CD4-positive, alpha-beta T cell treated with Interleukin-15 for 4 hours (primary cell): ENCODE data around the gene SUSD3.
A peak's percentile ranks its signal among the peaks of the same experiment; 100 is the strongest.
"Not testable (repeated sequence)": the region's sequence is repeated elsewhere in the genome, so short reads cannot be mapped to it uniquely, and the experiment has no call there.

Experiments
- DNase-seq: peaks from one replicate; pipeline ENCODE4 v3.0.0-alpha.2; 2020; ENCODE audit warnings: low spot score

Gene SUSD3

DNA sequence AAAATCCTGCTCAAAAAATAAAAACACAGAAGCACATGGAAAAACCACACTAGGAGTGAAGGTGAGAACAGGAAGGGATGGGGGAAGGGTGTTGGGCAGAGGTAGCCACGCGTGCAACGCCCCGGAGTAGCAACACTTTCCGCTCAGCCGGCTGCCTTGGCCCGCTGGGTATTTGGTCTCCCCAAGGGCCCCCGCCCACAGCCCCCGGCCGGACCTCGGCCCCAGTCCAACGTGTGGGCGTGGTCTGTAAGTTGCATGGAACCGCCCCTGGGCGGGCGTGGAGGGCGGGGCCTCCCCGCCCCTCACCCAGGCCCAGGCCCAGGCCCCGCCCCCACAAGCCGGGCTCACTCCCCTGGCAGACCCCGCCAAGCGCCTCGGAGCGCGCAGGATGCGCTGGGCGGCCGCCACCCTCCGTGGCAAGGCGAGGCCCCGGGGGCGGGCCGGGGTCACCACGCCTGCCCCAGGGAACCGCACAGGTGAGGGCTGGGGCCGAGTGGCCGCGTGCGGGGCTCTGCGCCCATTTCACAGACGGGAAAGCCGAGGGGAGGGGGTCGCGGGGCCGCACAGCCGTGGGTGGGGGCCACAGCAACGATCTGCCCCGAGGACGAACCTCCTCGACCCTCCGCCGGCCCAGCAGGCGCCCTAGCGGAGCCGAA, at the start of gene SUSD3:
Gene SUSD3, plus strand, starts transcription at position 347 of the 656 bp plus-strand sequence. Its CDS starts 42 bp downstream, at position 389.
- peak; percentile 63 for DNase-seq

DNA sequence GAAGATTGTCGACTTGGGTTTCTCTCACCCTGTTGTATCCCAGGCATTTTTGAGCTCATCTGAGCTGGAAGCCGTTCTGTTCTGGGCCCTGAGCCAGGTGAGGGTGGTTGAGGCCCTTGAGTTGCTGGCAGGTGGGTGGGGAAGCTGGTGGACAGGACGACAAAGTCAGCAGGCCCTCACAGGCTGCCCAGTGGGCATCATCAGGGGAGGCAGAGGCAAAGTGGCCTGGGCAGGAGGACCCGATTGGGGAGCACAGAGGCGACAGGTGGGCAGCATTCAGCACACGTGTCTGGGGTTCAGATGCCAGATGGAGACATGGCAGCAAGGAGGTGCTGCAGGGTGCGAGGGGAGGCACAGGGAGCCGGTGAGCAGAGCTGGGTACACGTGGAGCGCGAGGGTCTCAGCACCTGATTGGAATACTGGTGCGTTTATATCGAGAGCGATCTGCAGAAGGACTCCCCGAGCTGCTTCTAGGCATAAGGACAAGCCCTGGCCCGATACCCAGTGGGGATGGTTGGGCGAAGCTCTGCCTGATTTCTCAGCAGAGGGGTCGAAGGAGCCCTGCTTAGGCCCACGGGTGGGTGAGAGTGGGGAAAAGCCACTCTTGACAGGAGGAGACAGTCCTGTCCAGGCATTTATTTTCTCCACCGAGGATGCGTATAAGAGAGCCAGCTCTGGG, 49.0 kb upstream of the SUSD3 start:
- DNase-seq, result no peak

DNA sequence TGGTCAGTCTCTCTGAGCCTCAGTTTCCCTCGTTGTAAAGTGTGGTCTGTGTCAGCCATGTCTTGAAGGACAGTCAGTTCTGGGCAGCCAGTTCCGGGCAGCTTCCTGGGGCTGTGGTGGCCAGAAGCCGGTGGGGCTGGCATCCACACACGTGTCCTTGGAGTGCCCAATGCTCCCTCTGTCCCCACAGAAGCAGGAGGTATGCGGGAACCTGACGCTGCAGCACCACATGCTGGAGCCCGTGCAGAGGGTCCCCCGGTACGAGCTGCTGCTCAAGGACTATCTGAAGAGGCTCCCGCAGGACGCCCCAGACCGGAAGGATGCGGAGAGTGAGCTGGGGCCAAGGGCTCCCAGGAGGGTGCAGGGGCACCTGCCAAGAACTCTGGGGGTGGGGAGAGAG, 48.4 kb upstream of the SUSD3 start:
- no peak for DNase-seq

DNA sequence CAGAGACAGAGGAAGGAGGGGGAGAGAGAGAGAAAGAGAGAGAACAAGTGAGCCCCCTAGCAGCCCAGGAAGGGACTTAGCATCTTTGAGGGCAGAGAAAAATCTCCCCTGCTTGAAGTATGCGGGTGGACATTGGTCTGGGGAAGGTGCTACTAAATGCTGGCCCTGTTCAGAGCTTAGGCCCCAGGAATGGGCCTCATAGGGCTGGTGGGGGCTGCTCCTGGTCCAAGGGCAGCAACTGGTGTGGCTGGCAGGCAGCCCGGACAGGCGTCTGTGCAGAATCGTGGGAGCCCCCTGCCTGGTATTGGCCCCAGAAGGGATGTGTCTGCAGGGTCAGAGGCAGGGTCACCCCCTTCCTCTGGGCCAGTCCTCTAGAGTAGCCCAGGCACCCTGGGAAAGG, 47.8 kb upstream of the SUSD3 start:
- DNase-seq, result no peak

DNA sequence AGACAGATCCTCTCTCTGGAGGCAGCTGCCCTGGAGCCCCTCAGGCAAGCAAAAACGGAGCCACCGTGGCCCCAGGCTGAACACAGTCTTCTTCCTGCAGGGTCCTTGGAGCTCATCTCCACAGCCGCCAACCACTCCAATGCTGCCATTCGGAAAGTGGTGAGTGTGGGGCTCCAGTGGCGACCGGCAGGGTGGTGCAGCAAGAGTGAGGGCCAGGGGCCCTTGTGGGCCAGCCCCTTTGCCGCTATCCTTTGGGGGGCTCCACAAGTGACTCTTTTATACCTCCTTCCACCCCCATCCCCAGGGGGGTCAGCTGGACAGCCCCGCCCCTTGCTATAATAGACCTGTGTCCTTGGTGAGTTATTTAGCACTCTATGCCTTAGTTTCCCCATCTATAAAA, 47.4 kb upstream of the SUSD3 start:
- no peak for DNase-seq

DNA sequence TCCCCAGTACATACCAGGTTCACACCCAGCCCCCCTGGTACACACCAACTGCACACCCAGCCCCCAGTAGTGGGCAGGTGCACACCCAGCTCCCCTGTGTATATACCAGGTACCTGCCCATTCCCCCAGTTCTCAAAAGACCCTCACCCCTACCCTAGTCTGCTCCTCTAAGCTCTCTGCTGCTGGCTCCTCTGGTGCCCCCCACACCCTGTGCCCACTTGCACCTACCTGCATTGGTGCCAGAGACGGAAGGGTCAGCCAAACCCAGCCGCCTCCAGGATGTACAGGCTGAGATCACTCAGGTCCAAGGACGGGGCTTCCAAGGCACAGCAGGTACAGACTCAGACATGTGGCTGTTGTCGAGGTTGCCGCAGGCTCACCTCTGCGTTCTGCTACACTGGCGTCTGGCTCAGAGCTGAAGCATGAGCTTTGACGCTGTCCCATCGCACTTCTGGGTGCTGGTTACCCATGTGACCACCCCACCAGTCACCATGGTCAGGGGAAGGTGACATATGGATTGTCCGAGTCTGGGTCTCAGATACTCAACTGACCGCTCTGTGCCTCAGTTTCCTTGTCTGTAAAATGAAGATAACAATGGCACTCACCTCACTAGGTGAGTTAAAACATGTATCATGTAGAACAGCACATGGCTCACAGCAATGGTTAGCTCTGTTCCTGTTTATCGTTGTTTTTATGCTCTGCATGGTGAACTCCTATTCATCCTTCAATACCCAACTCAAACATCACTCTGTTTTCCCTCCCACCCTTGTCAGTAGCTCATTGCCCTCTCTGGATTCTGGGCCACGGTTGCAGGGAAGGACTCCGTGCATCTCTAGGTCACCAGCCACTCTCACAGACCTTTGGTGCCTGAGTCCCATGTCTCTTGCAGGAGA, 45.3 kb upstream of the SUSD3 start:
- DNase-seq, result no peak

DNA sequence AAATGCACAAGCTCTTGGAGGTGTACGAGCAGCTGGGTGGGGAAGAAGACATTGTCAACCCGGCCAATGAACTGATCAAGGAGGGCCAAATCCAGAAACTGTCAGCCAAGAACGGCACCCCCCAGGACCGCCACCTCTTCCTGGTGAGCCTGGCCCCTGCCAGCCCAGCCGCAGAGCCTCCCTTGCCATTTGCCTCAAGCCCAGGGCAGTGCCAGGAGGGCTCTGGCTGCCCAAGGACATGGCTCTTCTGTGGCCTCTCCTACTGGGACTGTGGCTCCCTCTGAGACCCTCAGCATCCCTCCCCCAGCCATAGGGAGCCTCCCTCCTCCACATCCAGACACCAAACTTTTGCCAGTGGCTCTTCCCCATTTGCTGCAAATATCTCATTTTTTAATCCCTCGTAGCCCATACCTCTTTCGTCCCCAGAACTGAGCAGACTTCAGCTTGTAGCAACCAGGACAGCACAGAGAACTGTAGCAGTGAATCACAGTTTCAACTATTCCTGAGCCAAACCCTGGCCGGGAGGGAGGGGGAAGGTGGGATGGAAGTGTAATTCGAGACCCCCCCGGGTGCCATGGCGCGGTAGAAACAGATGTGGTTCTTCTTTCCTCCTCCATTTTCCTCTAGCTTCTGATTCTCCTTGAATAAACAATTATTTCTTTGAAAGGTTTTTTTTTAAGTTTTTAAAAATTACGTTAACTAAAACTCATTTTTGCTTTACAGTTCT, 44.5 kb upstream of the SUSD3 start:
- no peak for DNase-seq

DNA sequence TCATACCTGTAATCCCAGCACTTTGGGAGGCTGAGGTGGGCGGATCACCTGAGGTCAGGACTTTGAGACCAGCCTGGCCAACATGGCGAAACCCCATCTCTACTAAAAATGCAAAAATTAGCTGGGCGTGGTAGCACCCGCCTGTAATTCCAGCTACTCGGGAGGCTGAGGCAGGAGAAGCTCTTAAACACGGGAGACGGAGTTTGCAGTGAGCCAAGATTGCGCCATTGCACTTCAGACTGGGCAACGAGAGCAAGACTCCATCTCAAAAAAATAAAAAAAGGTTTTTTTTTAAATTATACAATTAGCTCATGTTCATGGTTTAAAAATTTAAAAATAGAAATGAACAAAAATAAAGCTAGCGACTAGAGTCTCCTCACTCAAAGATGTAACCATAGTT, 43.3 kb upstream of the SUSD3 start:
- not testable (repeated sequence) for DNase-seq

DNA sequence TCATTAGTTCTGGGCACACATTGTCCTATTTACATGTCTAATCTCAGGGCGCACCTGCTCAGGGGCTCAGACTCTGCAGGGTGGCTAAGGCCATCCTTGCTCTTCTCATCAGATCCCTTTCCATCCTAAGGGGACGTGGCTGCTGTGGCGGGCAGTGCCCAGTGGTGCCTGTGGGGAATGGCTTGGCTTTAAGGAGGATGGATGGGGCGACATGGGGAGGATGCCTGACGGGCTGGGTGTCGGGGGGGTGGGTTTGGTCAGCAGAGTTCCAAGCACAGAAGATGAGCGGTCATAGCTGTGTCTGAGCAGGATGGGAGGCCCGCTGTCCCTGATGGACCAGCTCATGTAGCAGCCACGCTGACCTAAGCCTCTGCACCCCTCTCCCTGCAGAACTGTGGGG, 40.9 kb upstream of the SUSD3 start:
- no peak for DNase-seq

DNA sequence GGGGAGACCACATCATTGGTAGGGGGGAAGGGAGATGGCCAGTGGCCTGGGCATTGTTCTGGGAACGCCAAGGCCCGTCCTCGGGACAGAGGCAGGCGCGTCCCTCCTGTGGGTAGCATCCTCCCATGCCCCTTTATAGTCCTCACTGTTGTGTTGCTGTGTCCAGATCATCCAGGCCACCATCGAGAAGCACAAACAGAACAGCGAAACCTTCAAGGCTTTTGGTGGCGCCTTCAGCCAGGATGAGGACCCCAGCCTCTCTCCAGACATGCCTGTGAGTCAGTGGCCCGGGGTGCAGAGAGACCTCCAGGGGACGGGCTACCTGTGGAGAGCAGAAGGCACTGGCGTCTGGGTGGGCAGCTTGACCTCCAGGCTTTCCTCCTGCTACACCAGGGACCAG, 38.4 kb upstream of the SUSD3 start:
- no peak for DNase-seq

DNA sequence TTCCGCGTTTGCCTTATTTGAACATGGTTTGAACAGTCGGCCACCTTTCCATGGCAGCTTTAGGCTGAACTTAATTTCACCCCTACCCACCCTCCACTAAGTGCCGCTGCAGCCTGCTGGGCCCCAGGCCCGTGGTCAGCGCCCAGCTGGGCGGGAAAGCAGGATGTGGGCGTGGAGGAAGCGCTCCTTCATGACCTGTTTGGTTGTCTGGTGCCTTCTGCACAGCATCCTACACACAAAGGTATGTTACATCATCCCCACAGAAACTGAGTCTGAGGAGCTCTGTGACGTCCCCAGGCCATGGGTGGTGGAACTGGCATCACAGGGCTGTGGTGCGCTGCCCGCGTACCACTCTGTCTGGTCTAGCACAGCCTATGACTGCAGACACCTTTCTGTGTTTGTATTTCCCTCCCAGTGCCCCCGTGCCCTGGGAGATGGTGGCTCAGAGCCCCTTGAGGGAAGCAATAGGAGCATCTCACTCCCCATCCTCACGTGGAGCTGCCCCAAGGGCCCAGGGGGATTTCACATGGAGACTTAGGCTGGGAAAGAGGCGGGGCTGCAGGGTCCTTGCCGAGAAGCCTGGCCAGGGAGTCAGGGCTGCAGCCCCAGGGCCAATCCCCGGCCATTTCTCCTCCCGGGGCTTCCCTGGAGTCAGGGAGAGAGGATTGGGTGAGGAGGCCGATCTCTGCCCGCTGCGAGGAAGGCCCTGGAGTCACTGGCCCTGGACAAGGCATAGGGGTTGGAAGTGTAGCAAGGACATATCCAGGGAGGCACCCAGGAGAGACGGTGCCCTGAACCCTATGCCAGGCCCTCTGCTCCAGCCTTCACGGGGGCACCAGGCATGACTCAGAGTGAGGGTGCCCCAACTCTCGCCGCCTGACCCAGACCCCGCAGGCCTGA, 37.5 kb upstream of the SUSD3 start:
- DNase-seq, result peak; percentile 34

DNA sequence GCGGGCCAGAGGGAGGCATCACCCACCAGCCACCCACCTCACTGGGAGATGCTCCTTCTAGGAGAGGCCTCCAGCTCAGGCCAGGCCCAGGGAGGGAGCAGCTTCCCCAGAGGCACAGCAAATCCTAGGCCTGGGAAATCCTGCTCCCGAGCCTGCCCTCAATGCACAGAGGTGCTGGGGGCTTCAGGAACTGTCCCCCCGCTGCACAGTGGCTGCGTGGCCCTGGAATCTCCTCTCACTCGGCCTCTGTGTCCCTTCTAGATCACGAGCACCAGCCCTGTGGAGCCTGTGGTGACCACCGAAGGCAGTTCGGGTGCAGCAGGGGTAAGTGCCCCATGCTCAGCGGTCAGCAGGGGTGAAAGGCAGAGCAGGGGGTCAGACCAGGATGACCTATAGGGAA, 36.4 kb upstream of the SUSD3 start:
- DNase-seq, result no peak

DNA sequence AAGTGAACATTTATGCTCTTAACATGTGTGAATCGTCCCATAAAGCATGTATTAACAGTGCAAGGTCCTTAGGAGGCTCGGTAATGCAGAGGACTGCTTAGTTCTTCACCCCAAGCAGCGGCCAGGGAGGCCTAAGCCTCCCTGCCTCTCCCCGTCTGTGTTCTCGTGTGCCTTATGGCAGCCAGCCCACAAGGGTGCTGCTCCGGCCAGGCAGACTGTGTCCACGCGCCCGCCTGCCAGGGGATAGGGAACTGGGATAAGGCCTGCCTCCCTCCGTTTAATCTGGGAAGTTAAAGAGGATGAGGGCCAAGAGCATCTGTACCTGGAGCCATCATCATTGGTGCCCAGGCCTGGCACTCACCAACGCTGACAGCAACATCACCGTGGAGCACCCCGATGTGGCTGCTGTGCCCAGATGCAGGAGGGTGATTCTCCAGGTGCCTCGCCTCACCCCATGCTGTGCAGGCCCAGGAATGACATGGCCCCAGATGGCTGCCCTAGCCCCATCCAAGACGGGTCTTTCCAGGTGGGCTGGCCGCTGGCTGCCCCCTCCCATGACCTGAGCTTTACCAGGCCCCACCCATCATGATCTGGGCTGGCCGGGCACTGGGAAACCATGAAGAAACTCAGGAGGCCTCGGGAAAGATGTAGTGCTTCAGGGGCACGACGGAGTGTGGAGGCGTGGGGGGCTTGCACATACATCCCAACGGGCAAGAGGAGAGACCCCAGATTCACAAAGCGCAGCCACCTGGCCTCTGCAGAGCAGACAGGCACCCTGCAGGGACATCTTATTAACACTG, 35.6 kb upstream of the SUSD3 start:
- no peak for DNase-seq

DNA sequence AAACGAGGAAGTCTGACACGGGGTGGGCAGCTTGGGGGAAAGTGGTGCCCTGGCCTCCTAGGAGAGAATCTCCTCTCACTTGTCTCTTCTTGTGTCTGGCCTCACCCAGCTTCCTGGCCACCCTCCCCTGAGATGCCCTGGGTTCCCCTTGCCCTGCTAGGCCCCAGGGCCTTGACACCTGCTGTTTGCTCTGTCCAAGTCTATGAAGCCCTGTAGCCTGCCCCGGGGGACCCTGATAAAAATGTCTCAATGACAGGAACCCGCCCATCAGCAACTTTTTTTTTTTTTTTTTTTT, 35.0 kb upstream of the SUSD3 start:
- no peak for DNase-seq

DNA sequence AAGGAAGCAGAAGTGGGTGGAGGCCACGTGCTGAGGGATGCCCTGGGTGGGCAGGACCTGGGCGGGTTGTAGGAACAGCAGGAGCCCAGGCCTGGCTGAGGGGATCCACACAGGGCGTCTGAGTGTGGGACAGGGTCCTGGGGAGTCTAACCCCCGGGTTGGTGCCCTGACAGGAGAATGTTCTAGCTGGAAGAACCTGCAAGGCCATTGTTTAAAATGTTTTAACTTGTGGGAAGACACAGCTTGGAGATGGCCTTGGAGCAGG, 33.9 kb upstream of the SUSD3 start:
- DNase-seq, result no peak

DNA sequence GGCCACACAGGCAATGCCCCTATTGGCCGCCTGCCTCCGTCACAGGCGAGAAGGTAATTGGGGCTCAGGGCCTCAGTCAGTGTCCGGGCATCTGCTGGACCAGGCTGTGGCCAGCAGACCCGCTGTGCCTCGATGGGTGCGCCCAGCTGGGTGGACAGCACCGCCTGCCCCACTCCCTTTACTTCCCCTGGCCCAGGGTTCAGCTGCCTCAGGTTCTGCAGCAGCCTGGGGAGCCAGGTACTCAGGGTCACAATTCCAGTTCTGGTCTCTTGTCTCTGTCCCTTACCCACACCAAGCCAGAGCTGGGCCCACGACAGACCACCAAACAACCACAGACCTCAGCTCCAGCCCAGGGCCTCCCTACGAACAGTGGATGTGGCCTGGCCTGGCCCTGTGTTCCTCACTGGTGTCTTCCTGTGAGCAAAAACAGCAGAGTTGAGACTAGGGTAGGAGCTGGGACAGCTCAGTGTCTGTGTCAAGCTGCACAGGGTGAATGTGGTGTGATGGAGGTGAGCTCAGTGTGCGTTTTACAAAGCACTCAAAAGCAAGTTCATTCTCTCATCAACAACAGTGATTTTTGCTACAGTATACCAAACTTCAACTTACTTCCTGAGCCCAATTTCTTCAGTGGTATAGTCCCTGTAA, 33.4 kb upstream of the SUSD3 start:
- DNase-seq, result peak; percentile 34

DNA sequence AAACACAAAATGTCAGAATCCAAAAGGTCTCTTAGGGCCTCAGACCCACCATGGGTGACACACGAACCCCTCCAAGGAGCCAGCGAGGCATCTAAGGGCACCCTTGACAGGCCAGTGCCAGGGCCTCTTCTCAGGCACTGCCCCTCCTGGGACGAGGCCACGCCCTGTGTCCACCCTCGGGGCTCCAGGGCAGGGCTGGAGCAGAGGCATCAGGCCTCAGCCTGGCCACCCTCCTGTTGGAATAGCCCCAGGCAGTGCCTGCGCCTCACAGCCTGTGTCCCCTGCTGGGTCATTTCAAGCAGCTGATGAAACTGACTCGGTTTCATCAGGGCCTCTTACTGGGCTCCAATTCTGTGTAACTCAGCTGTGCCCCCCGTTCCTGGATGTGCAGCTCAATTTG, 32.8 kb upstream of the SUSD3 start:
- no peak for DNase-seq

DNA sequence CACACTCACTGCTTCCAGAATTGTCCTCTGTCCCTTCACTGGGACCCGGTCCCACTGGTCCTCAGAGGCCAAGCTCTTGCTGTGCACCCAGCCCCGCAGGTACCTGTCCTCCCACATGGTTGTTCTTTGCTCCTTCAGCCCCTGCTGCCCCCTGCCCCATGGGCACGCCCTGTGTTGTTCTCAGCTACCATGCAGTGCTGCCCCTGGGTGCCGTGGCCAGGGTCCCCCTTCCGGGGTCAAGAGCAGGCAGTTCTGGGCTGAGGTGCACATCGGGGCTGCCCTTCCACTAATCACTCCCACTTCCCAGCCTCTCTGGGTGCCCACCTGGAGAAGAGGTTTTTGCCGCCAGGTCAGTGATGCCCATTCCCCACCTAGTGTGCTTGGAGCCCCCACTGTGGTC, 31.9 kb upstream of the SUSD3 start:
- no peak for DNase-seq

DNA sequence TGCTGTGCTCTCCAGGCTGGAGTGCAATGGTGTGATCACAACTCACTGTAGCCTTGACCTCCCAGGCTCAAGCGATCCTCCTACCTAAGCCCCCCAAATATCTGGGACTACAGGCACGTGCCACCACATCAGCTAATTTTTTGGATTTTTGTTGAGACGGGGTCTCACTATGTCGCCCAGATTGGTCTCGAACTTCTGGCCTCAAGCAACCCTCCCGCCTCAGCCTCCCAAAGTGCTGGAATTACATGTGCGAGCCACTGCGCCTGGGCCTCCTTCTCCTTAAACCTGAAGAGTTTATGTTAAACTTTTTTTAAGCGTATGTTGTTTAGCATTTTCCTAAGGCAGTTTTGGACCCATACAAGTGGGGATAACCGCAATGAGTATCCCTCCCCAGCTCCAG, 30.8 kb upstream of the SUSD3 start:
- no peak for DNase-seq

DNA sequence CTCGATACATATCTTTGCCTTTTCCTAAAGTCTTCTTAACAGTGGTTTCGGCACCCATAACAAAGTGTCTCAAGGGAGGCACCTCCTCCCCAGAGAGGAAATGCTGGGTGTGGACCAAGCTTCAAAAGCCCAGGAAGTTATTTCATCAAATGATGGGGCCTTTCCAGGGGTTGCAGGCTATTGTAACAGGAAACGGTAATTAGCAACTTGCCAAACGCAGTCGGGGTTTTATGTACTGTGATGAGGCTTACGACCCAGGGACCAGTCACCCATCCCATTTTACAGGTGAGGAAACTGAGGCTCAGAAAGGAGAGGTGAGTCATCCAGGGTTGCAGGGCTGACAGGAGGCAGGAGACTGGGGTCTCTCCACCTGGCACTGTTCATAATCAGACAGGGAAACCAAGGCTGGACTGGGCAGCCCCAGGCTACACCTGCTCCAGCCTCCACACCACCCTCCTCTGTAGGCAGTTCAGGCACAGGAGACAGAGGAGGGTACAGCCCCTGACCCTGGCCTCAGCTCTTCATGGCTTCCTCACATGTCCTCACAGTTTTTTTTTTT, 30.0 kb upstream of the SUSD3 start:
- peak; percentile 87 for DNase-seq
